ENCODE measurements around the gene UCHL3. TPM values are rescaled to one million over a fixed set of nuclear protein-coding genes. Genes with fewer than 3 reads are reported as not detected.

UCHL3 gene
- total and polyA plus RNA-seq, 2 of the 4 experiments (the other 2 are of a cell fraction): 63.8 to 68.3 TPM

DNA sequence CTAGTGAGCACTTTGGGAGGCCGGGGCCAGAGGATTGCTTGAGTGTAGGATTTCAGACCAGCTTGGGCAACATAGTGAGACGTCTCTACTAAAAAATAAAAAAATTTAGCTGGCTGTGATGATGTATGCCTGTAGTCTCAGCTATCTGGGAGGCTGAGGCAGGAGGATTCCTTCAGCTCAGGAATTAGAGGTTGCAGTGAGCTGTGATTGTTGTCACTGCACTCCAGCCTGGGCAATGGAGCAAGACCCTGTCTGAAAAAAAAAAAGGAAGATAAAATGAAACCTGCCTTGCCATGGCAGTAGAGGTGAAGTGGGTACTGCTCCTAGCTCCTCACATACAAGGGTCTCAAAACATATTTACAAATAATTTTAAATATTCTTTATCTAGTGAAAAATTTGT lies 7.4 kb downstream of the UCHL3 start:
- H4K20me1 ChIP-seq (ENCODE audit: insufficient read depth, low read length): no peaks in the 10 kb centered on the region
- POLR2A ChIA-PET (ENCODE audit: unreplicated experiment): no interaction called here
- WGBS, 2 experiments (ENCODE audit: extremely low coverage in 2 of 2, insufficient read length in 1 of 2): no CpG with 5 or more reads among the region's 2 CpGs

More for the DNA sequence above, 7.4 kb downstream of the UCHL3 start:
- no peak overlapping the region for H2BK15ac ChIP-seq (ENCODE audit: low read depth, low read length)
- dilution Hi-C loops (cut with HindIII; ENCODE audit: low sequenced_read_pairs, unreplicated experiment) (no loop called here), in situ Hi-C loops (cut with MboI; ENCODE audit: low sequenced_read_pairs) (loop anchor here (25.0 kb wide), 2 partner anchors 255 to 905 kb away; no protein-coding TSS in a partner anchor), intact Hi-C loops (cut with micrococcal nuclease) (no loop called here)
- no peak overlapping the region for H4K5ac ChIP-seq (ENCODE audit: low read depth, low read length)
- H2AFZ ChIP-seq (replicated peaks; ENCODE audit: low read length, poor library complexity): no peak overlapping the region
- ATAC-seq (ENCODE audit: low read depth): no peak
- H4K91ac ChIP-seq (ENCODE audit: insufficient read depth, low read depth, low read length): no peak overlapping the region
- H2BK120ac ChIP-seq (ENCODE audit: low read depth, low read length): no peak overlapping the region
- DNase-seq: no peak
- 0 out of 2 replicates have a peak overlapping the region, but pooled peaks have one; percentile 26 for H2AK5ac ChIP-seq (ENCODE audit: low read depth, low read length)
- no peak overlapping the region for H2BK5ac ChIP-seq (ENCODE audit: low read depth, low read length, poor library complexity, severe bottlenecking)
- H3K4me2 ChIP-seq (ENCODE audit: low read depth, low read length): no peak overlapping the region
- no peak overlapping the region for H2BK20ac ChIP-seq (ENCODE audit: low read depth, low read length)
- no peak overlapping the region for H3K9ac ChIP-seq (ENCODE audit: low read depth, low read length)
- CTCF ChIA-PET: no interaction called here
- H3K4ac ChIP-seq (ENCODE audit: low read depth, low read length): no peak overlapping the region
- H3K18ac ChIP-seq (ENCODE audit: low read depth, low read length): no peak overlapping the region
- H3K4me3 ChIP-seq (ENCODE audit: insufficient read depth, low read depth, low read length): no peak overlapping the region
- H3K4me1 ChIP-seq (ENCODE audit: control insufficient read depth, insufficient read depth, low read length): no peaks in the 10 kb centered on the region
- H3K27ac ChIP-seq (ENCODE audit: insufficient read depth, low read length): no peak overlapping the region
- H3K9me1 ChIP-seq (ENCODE audit: insufficient read depth, low read length): peaks cover 3% of the 10 kb centered on the region; the same call in 1 of the 2 replicates
- H3K27me3 ChIP-seq (ENCODE audit: control insufficient read depth, insufficient read depth, low read length): no peaks in the 10 kb centered on the region
- no TSS peak for BruUV-seq (replicated peaks)
- no peak overlapping the region for H2AK9ac ChIP-seq (replicated peaks; ENCODE audit: low read depth, low read length, poor library complexity)
- H3K23ac ChIP-seq (ENCODE audit: low read depth, low read length): no peak overlapping the region
- H4K8ac ChIP-seq (ENCODE audit: low read depth in 2 of 2, low read length in 2 of 2): peak overlapping the region in 1 of 2 experiments; percentile 17; a peak in 1 of 4 replicates
- no peaks in the 10 kb centered on the region for H3K9me3 ChIP-seq (ENCODE audit: control insufficient read depth, insufficient read depth, low read length)
- H3K79me1 ChIP-seq (ENCODE audit: low read depth in 1 of 2, low read length in 2 of 2): peaks cover 6 to 28% of the 10 kb centered on the region in 2 experiments; a peak in 2 of 4 replicates
- H3K36me3 ChIP-seq (ENCODE audit: control insufficient read depth, insufficient read depth, low read length): peaks cover 6% of the 10 kb centered on the region
- no peak overlapping the region for H3K56ac ChIP-seq (ENCODE audit: extremely low read depth, insufficient read depth, low read length)
- TF ChIP-seq MXI1 (IDR thresholded peaks at IDR 0.05; ENCODE audit: borderline replicate concordance, low read depth, low read length) (no peak), RFX5 (IDR thresholded peaks at IDR 0.05; ENCODE audit: low read depth, low read length) (no peak), BHLHE40 (IDR thresholded peaks at IDR 0.05; ENCODE audit: low read depth, low read length) (no peak), CEBPB (IDR thresholded peaks at IDR 0.05; ENCODE audit: low read depth, low read length) (no peak), USF2 (IDR thresholded peaks at IDR 0.05; ENCODE audit: low read depth, low read length) (no peak), SMC3 (IDR thresholded peaks at IDR 0.05; ENCODE audit: low read depth, low read length) (no peak), MAZ (IDR thresholded peaks at IDR 0.05; ENCODE audit: borderline replicate concordance, low read depth, low read length) (no peak)
- TF ChIP-seq, protein P1, sequence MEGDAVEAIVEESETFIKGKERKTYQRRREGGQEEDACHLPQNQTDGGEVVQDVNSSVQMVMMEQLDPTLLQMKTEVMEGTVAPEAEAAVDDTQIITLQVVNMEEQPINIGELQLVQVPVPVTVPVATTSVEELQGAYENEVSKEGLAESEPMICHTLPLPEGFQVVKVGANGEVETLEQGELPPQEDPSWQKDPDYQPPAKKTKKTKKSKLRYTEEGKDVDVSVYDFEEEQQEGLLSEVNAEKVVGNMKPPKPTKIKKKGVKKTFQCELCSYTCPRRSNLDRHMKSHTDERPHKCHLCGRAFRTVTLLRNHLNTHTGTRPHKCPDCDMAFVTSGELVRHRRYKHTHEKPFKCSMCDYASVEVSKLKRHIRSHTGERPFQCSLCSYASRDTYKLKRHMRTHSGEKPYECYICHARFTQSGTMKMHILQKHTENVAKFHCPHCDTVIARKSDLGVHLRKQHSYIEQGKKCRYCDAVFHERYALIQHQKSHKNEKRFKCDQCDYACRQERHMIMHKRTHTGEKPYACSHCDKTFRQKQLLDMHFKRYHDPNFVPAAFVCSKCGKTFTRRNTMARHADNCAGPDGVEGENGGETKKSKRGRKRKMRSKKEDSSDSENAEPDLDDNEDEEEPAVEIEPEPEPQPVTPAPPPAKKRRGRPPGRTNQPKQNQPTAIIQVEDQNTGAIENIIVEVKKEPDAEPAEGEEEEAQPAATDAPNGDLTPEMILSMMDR (conservative IDR thresholded peaks at IDR 0.05; ENCODE audit: low read depth, low read length): no peak
- no peak overlapping the region for H3K14ac ChIP-seq (replicated peaks; ENCODE audit: low read depth, low read length)
